Vagina (tissue), 2 donors: Measurements from ENCODE around the gene OGDHL. TPM values are rescaled to one million over a fixed set of nuclear protein-coding genes. Genes with fewer than 3 reads are reported as not detected.

Source experiments
- DNase-seq, 2 donors: peaks; one replicate each; pipeline ENCODE4 v3.0.0-alpha.2; 2017; ENCODE audit errors: extremely low spot score in 2 of 2
- H3K27ac ChIP-seq: fragments of 200-600 bp; sonication (generic); one replicate; pipeline ENCODE4 v1.5.1; 2019
- H3K27me3 ChIP-seq: fragments of 200-600 bp; sonication (generic); one replicate; pipeline ENCODE4 v1.5.1; 2019
- H3K36me3 ChIP-seq, 2 donors: fragments of 200-600 bp; sonication (generic); one replicate each; pipeline ENCODE4 v1.5.1; 2017 to 2019
- H3K4me1 ChIP-seq: fragments of 200-600 bp; sonication (generic); one replicate; pipeline ENCODE4 v1.5.1; 2019
- H3K4me3 ChIP-seq, 2 donors: fragments of 200-600 bp; sonication (generic); 1 replicate in 1 of 2; 2 replicates in 1 of 2; pipeline ENCODE4 v1.5.1; 2016 to 2019
- H3K9me3 ChIP-seq: fragments of 200-600 bp; sonication (generic); one replicate; pipeline ENCODE4 v1.5.1; 2019
- CTCF ChIP-seq, 3 experiments: fragments of 450-650 bp in 2 of 3; fragments of 200-600 bp in 1 of 3; sonication (generic) in 1 of 3; IDR thresholded peaks; one replicate each; pipeline ENCODE4 v1.5.1; 2017 to 2019; ENCODE audit warnings: antibody characterized with exemption in 3 of 3, mild to moderate bottlenecking in 2 of 3, moderate library complexity in 2 of 3
- POLR2A ChIP-seq, 2 donors: fragments of 450-650 bp; IDR thresholded peaks; one replicate each; pipeline ENCODE4 v1.6.1; 2017; ENCODE audit warnings: antibody characterized with exemption in 2 of 2, mild to moderate bottlenecking in 2 of 2, moderate library complexity in 2 of 2
- POLR2AphosphoS5 ChIP-seq, 2 donors: sonication (generic); formaldehyde crosslinking; IDR thresholded peaks; one replicate each; pipeline ENCODE4 v1.9.0; 2017; ENCODE audit warnings: antibody characterized with exemption in 2 of 2, mild to moderate bottlenecking in 2 of 2, low read depth in 1 of 2; ENCODE audit not compliant: insufficient read depth in 1 of 2
- intact Hi-C: fragments of 100-400 bp; cut with DNase I; formaldehyde crosslinking; loops from one replicate; pipeline ENCODE4 v1.15.1; 2023
- total RNA-seq: library from RNA; depleted of rRNA; stranded (reverse); fragments of >200 nt; gene quantifications from one replicate; pipeline ENCODE4 v1.2.3, GENCODE V29; 2016

Gene OGDHL
- total RNA-seq, 1 donor from 2014 or later = 3.4 TPM

- Histone ChIP-seq H3K27ac (no peak overlapping the region), H3K27me3 (no peaks in the 10 kb centered on the region), H3K4me1 (no peaks in the 10 kb centered on the region), H3K4me3 (no peak overlapping the region), H3K36me3 (no peaks in the 10 kb centered on the region), H3K9me3 (no peaks in the 10 kb centered on the region)
- TF ChIP-seq CTCF (IDR thresholded peaks at IDR 0.05) = no peak
- no peak for TF ChIP-seq POLR2A (IDR thresholded peaks at IDR 0.05)
- no peak for TF ChIP-seq POLR2AphosphoS5 (IDR thresholded peaks at IDR 0.05; ENCODE audit: insufficient read depth in 1 of 2, low read depth in 1 of 2)
- DNase-seq = no peak
- intact Hi-C loops = no loop called here
Observed at GRCh38 chr10:49736564-49737113, 25.5 kb downstream of the OGDHL start.

DNA sequence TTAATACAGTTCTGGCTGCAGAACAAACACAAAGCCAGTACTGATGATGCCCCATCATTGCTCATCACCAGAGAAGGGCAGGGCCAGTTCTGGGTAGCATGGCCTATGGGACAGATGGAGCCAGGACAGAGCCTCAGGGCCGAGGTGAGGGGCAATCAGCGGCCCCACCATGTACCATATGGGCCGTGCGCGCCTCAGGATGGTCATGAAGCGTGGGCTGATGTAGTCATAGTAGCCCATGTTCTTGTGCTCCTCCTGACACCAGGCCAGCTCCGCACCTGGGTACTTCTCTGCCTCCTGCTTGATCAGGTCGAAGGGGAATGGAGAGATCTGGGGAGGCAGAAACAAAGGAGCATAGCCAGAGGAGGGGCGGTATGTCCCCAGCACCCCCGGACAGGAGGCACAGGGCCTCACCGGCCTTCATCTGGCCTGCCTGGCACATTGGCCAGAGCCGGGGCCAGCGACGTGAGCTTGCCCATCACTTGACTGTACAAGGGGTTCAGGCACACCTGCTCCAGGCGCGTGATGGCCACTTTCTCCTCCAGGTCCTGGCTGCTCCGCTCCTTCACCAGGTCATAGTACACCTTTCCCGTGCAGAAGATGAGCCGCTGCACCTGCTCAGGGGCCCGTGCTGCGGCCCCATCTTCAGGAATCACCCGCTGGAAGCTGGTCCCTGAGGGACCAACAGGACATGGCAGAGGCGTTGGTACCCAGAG lies 26.1 kb downstream of the OGDHL start:
- Histone ChIP-seq H3K27me3 (no peaks in the 10 kb centered on the region), H3K9me3 (no peaks in the 10 kb centered on the region), H3K36me3 (no peaks in the 10 kb centered on the region), H3K4me1 (no peaks in the 10 kb centered on the region), H3K27ac (no peak overlapping the region), H3K4me3 (no peak overlapping the region)
- intact Hi-C loops = no loop called here
- no peak for DNase-seq
- no peak for TF ChIP-seq CTCF (IDR thresholded peaks at IDR 0.05)
- TF ChIP-seq POLR2AphosphoS5 (IDR thresholded peaks at IDR 0.05; ENCODE audit: insufficient read depth in 1 of 2, low read depth in 1 of 2) = no peak
- no peak for TF ChIP-seq POLR2A (IDR thresholded peaks at IDR 0.05)

- Histone ChIP-seq H3K9me3 (no peaks in the 10 kb centered on the region), H3K4me1 (no peaks in the 10 kb centered on the region), H3K4me3 (no peak overlapping the region), H3K36me3 (no peaks in the 10 kb centered on the region), H3K27me3 (no peaks in the 10 kb centered on the region), H3K27ac (no peak overlapping the region)
- no peak for DNase-seq
- TF ChIP-seq POLR2AphosphoS5 (IDR thresholded peaks at IDR 0.05; ENCODE audit: insufficient read depth in 1 of 2, low read depth in 1 of 2) (no peak), POLR2A (IDR thresholded peaks at IDR 0.05) (no peak), CTCF (IDR thresholded peaks at IDR 0.05) (no peak)
- intact Hi-C loops = no loop called here
Observed at GRCh38 chr10:49735161-49735560, 27.0 kb downstream of the OGDHL start.

GRCh38 chr10:49734676-49735075 lies 27.4 kb downstream of the OGDHL start:
- no peak for DNase-seq
- intact Hi-C loops = no loop called here

More at GRCh38 chr10:49734676-49735075, 27.4 kb downstream of the OGDHL start:
- no peak overlapping the region for H3K4me3 ChIP-seq
- no peak overlapping the region for H3K27ac ChIP-seq
- H3K36me3 ChIP-seq = no peaks in the 10 kb centered on the region
- TF ChIP-seq POLR2A (IDR thresholded peaks at IDR 0.05) = no peak
- TF ChIP-seq CTCF (IDR thresholded peaks at IDR 0.05) = no peak
- no peak for TF ChIP-seq POLR2AphosphoS5 (IDR thresholded peaks at IDR 0.05; ENCODE audit: insufficient read depth in 1 of 2, low read depth in 1 of 2)
- H3K27me3 ChIP-seq = no peaks in the 10 kb centered on the region
- H3K4me1 ChIP-seq = no peaks in the 10 kb centered on the region
- H3K9me3 ChIP-seq = no peaks in the 10 kb centered on the region
